HG03097 (cell line): ENCODE measurements around the gene NEU3.
"Not testable (repeated sequence)": the region's sequence is repeated elsewhere in the genome, so short reads cannot be mapped to it uniquely, and the experiment has no call there.

ENCODE experiments used
- ATAC-seq: cut with Tn5 transposase; IDR thresholded peaks from one replicate; pipeline ENCODE4 v1.9.1; 2021; ENCODE audit not compliant: unreplicated experiment, low FRiP score

NEU3 gene

DNA sequence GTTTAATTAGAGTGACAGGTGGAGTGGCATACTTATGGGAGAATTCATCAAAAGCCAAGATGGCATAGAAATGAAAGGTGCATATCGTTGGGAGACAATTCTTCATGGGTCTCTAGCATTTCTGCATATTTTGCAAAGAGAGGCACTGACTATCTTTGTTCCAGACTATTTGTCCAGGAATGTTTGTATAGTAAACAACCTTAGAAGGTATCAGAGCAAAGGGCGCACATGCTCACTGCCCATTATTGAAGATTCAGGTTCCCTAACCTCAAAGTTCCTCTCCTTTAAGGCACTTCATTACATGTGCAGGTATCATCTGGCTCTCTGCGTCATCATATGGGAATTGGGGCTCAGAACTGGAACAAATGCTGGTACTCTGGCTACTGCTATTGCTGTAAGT lies 4.7 kb upstream of the NEU3 start:
- ATAC-seq: no peak

DNA sequence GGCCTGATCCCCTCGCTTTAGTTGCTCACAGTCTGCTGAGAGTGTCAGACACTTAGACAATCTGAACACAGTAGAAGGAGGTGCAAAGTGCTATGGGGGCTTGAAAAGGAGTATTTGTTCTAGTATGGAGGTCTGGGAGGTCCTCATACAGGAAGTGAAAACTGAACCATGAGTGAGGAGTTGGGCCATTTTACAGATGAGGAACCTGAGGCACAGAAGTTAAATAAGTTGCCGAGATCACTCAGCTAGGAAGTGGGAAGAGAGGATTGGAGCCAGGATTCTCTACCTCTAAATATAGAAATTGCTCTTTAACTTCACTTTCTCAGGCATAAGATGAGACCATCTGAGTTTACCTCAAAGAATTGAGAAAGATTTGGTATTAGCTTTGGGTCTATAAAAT lies 4.0 kb upstream of the NEU3 start:
- ATAC-seq: no peak

DNA sequence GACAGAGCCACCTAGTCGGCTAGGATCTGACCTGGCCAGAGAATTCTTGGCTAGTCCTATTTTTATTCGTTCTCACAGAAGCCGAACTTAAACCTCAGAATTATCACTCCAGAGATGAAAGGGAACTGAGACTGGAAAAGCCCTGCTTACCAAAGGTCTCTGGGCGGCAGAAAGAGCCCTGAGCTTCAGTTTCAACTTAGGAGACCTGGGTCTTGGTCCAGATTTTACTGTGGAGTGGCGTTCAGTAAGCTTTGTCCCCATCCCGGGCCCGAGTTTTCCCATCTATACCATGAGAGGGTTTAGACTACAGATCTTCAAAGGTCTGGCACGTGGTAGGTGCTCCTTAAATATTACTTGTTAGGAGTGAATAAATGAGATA lies 516 bp downstream of the NEU3 start:
- no peak for ATAC-seq

DNA sequence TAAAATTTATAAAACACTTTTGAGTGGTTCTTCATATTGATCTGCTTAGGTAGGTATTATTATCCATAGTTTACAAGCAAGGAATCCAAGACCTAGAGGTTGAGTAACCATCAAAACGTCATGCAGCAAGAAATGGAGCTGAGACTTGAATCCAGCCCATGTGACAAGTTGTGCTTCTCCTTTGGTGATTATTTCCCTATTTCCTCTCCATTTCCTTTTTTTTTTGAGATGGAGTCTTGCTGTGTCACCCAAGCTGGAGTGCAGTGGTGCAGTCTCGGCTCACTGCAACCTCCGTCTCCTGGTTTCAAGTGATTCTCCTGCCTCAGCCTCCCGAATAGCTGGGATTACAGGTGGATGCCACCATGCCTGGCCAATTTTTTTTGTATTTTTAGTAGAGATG lies 1.4 kb downstream of the NEU3 start:
- not testable (repeated sequence) for ATAC-seq

DNA sequence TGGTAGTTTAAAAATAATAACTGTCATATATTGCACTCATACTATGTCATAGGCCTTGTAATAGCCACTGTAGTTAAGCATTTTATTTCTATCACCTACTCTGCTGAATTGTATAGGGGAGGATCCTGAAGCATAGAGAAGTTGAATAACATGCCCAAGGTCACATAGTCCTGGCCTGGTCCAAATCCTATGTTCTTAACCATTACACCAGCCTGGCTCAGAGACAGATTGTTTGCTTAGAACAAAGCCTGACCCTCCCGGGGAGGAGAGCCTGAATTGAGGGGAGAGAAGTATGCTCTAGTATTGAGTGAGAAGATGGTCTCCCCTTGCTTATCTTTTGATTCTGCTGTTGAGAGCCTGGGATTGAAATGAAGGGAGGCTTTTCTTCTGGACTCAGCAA lies 2.2 kb downstream of the NEU3 start:
- ATAC-seq: no peak

DNA sequence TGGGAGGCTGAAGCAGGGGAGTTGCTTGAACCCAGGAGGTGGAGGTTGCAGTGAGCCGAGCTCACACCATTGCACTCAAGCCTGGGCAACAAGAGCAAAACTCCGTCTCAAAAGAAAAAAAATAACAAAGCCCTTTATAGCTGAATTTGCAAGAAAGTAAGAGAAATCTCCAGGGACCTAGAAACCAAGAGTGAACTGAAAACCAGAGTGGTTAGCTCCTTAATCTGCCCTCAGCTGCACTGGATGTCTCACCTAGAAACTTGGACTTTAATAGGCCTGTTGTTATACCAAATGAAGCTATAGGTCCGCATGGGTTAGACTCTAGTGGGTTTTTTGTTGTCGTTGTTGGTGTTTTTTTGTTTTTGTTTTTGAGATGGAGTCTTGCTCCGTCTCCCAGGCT lies 4.1 kb downstream of the NEU3 start:
- no peak for ATAC-seq

DNA sequence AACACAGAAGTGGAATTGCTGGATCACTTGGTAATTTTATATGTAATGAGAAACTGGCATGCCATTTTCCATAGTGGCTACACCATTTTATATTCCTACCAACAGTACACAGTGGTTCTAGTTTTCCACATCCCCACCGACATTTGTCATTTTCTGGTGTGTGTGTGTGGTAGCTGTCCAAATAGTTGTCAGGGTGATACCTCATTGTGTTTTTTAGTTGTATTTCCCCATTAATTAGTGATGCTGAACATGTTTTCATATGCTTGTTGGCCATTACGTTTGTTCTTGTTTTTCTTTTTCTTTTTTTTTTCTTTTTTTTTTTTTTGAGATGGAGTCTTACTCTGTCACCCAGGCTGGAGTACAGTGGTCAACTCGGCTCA lies 12.2 kb downstream of the NEU3 start:
- ATAC-seq: no peak

DNA sequence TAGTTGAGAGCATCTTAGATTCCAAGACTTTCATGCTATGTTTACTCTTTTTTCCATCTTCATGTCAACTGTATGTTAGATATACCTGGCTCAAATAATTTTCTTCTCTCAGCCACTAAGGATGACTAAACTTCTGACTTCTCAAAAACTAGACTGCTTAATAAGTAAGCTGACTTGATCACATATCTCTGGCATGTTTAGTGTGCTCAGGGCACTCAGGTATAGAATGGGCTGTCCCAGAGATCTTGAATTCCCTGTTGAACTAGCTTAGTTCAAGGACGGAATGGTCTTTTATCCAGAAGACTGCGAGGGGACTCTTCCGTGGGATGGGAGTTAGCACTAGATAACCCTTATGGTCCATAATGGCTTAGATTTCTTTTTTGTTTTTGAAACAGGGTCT lies 13.0 kb downstream of the NEU3 start:
- no peak for ATAC-seq

DNA sequence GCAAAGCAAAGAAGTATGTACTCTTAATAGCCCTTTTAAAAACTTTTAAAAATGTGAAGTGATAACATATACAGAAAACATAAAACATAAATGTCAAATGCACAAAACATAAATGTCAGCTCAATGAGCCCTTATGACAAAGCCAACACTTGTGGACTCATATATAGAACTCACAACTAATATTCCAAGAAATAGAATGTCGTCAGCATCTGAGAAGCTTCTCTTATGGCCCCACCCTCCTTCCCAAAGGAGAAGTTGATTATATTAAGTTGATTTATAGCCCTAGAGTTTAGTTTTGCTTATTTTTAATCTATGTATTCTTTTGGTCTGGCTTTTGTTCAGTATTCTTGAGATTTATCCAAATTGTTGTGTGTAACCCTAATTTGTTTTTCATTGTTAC lies 13.8 kb downstream of the NEU3 start:
- ATAC-seq: no peak

DNA sequence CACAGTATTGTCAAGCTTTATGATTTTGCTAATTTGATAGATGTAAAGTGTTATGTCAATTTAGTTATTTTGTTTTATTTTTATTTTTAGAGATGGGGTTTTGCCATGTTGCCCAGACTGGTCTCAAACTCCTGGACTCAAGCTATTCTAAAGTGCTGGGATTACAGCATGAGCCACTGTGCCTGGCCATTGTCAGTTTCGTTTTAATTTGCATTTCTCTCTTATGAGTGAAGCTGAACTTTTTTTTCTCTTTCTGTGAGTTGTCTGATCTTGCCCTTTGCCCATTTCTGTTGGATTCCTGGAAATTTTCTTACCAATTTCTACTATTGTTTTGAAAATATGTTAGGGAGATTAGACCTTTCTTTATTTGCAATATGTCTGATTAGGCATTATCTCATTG lies 15.5 kb downstream of the NEU3 start:
- no peak for ATAC-seq

DNA sequence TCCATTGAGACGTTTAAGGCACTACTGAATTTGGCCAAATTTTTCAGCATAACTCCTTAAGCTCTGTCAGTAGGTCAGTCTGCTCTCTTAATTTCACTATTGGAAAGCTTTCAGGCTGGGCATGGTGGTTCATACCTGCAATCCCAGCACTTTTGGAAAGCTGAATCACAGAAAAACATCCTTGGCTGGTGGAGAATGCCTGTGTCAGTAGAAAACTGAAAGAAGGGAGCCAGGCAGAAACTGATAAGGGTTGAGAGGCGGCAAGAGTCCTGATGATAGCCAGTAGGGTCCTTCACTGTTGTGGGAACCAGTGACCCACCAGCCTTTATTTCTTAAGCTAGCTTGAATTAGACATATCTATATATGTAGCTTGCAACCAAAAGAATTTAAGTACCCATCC lies 22.6 kb downstream of the NEU3 start:
- ATAC-seq: no peak

DNA sequence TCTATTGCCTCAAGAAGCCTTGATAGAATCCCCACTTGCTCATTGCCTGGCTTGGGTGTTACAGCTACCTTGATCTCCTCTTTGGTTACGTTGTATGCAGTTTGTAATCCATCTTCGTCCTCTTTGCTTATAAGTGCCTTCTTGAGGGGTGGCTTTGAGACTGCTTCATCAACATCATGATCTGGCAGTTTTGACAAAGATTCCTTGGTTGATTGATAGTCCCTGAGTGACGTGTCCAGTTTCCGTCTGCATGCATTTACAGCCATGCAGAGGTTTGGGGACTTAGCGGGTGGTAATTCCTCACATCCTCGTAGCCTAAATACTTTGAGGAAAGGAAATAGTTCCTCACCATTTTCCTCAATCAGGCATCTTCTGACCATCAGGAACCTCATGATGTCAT lies 23.1 kb downstream of the NEU3 start:
- no peak for ATAC-seq

DNA sequence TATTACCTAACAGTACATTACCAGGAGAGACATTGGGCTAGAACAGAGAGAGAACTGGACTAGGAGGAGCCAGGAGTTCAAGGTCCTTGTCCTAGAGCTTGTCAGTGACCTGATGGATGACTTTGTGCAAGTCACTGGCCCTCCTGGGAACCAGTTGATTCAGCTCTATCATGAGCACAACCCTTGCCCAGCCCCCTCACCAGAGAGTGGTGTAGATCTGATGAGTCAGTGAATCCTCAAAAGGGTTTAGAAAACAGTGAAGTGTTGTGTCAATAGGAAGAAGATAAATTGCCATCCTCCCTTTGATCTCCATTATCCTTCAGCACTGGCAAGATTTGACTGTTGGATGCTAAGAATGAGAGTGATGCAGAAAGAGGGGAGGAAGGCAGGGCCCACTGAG lies 24.3 kb downstream of the NEU3 start:
- no peak for ATAC-seq

DNA sequence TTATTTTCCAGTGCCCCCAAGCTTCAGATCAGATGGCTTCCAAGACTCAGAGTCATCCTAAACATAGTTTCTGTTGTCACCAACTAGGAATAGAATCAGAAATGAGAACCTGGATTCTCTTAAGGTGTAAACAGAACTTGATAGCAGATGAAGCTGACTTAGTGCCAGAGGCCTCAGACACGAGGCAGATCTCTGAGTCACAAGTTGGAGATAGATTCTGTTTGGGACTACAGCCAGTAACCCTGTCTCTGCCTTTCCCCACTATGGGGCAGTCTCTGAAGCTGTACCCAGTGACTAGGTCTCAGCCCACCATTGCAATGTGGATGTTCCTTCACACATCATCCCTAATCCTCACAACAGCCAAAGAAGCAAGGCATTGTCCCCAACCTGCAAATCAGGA lies 25.4 kb downstream of the NEU3 start:
- ATAC-seq: no peak

DNA sequence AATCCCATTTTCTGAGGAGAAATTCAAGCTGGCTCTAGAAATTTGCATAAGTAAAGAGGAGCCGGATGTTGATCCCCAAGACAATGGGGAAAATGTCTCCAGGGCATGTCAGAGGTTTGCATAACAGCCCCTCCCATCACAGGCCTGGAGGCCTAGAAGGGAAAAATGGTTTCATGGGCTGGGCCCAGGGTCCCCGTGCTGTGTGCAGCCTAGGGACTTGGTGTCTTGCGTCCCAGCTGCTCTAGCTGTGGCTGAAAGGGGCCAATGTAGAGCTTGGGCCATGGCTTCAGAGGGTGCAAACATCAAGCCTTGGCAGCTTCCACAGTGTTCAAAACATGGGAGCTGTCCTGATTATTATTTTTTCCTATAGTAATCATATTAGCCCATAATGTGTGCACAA lies 30.5 kb downstream of the NEU3 start:
- not testable (repeated sequence) for ATAC-seq

DNA sequence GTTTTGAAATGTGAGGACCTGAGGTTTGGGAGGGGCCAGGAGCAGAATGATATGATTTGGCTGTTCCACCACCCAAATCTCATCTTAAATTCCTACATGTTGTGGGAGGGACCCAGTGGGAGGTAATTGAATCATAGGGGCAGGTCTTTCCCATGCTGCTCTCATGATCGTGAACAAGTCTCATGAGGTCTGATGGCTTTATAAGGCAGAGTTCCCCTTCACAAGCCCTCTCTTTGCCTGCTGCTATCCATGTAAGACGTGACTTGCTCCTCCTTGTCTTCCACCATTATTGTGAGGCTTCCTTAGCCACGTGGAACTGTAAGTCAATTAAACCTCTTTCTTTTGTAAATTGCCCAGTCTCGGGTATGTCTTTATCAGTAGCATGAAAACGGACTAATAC lies 31.6 kb downstream of the NEU3 start:
- ATAC-seq: not testable (repeated sequence)

DNA sequence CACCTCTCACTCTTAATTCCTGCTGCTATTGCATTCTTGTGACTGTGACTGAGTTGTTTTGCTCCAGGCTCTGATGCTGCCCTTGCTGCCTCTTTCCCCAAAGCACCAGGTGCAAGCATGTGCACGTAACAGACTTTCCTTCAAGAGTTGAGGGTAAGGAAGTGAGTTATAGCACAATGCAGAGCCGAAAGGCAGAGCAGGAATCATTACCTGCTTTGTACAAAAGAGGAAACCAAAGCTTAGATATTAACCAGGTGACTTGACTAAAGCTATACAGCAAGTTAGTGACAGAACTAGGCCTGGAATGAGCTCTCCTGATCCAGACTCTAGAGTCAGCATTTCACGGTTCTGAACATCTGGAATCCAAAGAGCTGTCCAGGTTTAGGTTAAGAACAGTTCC lies 33.6 kb downstream of the NEU3 start:
- ATAC-seq: peak; percentile 60

DNA sequence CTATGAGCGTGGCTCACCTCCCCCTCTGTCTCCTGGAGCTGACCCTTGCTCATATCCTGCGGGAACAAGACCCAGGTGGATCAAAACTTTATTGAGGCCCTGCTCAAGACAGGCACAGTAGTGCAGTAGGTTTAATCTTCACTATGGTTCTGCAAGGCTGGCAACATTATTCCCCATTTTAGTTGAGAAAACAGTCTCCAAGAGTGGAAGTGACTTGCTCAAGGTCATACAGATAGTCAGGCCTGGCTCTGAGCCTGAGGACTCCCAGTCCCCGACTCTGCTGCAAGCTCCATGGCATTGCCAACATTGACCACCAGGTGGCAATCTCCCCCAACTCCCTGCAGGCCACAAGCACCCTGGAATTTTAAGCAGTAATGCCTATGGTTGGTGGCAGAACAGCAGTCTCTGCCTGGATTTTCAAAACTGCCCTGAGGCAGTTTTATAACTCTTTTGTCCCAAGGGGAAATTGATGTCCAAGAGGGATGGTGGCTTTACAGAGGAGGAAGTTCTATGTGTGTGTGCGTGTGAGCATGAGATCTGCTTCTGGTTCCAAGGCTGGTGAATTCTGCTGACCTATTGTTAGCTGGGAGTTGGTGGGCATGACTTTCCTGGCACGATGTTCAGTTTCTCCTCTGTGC lies 34.1 kb downstream of the NEU3 start:
- ATAC-seq: peak; percentile 57

DNA sequence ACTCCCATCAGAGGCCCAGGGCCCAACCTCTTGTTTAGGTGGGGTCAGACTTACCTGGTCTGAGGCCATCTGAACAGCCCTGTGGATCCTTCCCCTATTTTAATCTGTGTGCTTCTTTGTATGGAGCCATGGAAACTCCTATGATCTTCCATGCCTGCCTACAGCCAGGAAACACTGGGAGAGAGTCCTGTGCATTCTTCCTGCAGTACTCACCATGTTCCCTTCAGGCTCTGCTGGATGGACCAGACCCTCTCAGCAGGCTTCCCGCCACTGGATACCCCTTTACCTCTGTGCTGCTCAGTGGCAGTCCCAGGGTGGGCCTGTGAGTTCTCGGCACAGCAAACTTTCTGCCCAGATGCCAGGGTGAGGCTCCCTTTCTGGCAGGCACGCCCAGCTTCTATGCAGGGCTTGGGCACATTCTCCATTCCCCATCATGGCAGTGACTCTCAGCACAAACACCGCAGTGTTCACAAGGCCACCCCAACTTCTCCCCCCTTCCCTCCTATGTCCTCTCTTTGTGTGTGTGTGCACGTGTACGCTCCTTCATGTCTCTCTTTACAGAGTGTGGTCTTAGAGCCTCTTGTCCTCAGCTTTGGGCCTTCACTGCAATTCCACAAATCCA lies 34.8 kb downstream of the NEU3 start:
- no peak for ATAC-seq

DNA sequence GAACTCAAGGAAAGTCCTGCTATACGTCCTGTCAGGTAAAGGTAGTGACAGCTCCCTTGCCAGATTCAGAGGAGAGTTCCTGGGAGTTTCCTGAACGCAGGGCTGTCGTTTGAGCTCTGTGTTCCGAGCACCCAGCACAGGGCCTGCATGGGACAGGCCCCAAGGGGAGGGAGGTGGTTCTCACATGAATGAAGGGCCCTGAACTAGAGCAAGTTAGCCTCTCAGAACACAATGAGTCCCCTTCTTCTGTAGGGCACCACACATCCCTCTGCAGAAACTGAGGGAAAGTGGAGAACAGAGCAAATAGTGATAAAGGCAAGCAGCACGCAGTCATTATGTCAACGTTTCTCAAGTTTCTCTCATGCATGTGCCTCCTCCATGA lies 35.3 kb downstream of the NEU3 start:
- no peak for ATAC-seq

DNA sequence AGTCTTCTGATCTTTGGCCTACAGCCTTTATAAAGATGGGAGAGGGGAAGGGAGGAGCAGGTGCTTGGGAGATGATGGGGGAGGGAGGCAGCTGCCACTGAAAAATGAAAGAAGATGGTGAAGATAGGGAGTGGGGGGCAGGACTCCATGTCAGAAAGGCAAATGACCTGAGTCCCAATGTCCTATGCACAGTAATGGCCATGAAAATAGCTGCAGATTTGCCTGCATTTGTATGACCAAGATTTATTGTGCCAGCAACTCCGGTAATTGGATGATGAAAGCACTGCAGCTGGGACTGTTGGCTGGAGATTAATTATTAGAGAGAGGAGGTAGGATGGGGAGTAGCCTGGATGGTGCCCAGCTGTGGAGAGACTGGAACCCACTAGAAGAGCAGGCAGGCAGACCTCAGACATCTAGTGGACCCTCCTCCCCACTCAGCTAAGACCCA lies 36.1 kb downstream of the NEU3 start:
- ATAC-seq: no peak

DNA sequence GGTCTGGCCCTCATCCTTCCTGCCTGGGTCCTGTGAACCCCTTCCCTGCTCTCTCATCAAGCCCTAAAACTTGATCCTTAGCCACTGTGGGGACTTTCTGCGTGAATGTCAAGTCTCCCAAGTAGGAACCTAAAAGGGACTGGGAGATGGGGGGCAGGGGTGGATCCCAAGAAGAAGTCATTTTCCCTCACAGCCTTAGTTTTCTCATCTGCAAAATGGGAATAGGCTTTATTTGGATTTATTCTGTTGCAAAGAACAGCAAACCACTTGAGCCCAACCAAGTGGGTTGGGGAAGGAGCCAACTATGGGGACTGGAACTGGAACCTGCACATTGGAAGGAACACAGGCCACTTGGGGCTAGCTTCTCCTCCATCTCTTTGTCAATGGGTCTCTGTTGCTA lies 36.8 kb downstream of the NEU3 start:
- no peak for ATAC-seq

DNA sequence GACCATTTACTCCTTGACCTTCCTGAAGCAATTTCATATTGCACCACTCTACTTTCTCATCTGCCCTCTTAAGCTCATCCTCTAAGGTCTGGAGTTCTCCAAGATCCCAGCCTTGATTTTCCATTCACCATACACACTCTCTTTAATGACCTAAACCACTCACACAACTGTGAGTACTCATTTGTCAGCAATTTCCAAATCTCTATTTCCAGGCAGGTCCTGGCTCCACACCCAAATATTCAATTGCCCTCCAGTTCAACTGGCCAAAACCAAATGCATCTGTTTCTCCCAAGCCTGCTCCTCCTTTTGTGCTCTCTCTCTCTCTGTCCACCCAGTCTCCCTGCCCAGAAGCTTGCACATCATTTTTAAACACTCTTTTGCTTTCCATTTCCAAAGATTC lies 39.6 kb downstream of the NEU3 start:
- ATAC-seq: no peak
